ENCODE data around the gene TAS2R19.

TAS2R19 gene

GRCh38 chr12:10989107-10989506 is 33.3 kb downstream of the TAS2R19 start:
- DNase-seq = no peak

GRCh38 chr12:10986812-10987211 is 35.6 kb downstream of the TAS2R19 start, which contains the start of gene TAS2R50:
Gene TAS2R50, minus strand, starts transcription at chr12:10986912. Its CDS starts 52 bp downstream, at chr12:10986860.
- no peak for DNase-seq

- DNase-seq = no peak
These were observed 40.2 kb downstream of the TAS2R19 start for GRCh38 chr12:10982244-10982643.

GRCh38 chr12:10974965-10975364 is 47.5 kb downstream of the TAS2R19 start:
- DNase-seq = no peak

All from RPMI8226 (cell line).